Peyer's patch (tissue), 4 donors: Measurements from ENCODE around the gene ITGA3. TPM values are rescaled to one million over a fixed set of nuclear protein-coding genes. Genes with fewer than 3 reads are reported as not detected.

Experiments
- DNase-seq, 3 donors: peaks; one replicate each; pipeline ENCODE4 v3.0.0-alpha.2; 2017 to 2019
- H3K27ac ChIP-seq, 4 donors: fragments of 200-600 bp; sonication (generic); one replicate each; pipeline ENCODE4 v1.5.1; 2016 to 2019
- H3K27me3 ChIP-seq, 2 donors: fragments of 200-600 bp; sonication (generic); one replicate each; pipeline ENCODE4 v1.5.1; 2019
- H3K36me3 ChIP-seq, 3 donors: fragments of 200-600 bp; sonication (generic); one replicate each; pipeline ENCODE4 v1.5.1; 2016 to 2019
- H3K4me1 ChIP-seq, 4 donors: fragments of 200-600 bp; sonication (generic); one replicate each; pipeline ENCODE4 v1.5.1; 2016 to 2019
- H3K4me3 ChIP-seq, 4 donors: fragments of 200-600 bp; sonication (generic); 1 replicate in 3 of 4; 2 replicates in 1 of 4; pipeline ENCODE4 v1.5.1; 2016 to 2019; ENCODE audit warnings: mild to moderate bottlenecking in 1 of 4
- H3K9me3 ChIP-seq, 4 donors: fragments of 200-600 bp; sonication (generic); one replicate each; pipeline ENCODE4 v1.5.1; 2016 to 2019; ENCODE audit warnings: mild to moderate bottlenecking in 1 of 4
- POLR2A ChIP-seq, 2 donors: fragments of 450-650 bp; IDR thresholded peaks; one replicate each; pipeline ENCODE4 v1.5.1; 2017; ENCODE audit warnings: antibody characterized with exemption in 2 of 2, mild to moderate bottlenecking in 2 of 2, moderate library complexity in 2 of 2
- total RNA-seq, 4 donors: library from RNA; depleted of rRNA; stranded (reverse); fragments of >200 nt; gene quantifications; one replicate each; pipeline ENCODE4 v1.1.0, GENCODE V29; 2016
- TF ChIP-seq, protein P1 (sequence below), 6 experiments: fragments of 450-650 bp in 4 of 6; fragments of 200-600 bp in 2 of 6; sonication (generic) in 1 of 6; IDR thresholded peaks; one replicate each; pipeline ENCODE4 v1.5.1; 2017 to 2019; ENCODE audit warnings: antibody characterized with exemption in 6 of 6, mild to moderate bottlenecking in 3 of 6, moderate library complexity in 1 of 6

Gene ITGA3
- total RNA-seq, 4 donors from 2014 or later: 71.0 to 285 (median 247) TPM

DNA sequence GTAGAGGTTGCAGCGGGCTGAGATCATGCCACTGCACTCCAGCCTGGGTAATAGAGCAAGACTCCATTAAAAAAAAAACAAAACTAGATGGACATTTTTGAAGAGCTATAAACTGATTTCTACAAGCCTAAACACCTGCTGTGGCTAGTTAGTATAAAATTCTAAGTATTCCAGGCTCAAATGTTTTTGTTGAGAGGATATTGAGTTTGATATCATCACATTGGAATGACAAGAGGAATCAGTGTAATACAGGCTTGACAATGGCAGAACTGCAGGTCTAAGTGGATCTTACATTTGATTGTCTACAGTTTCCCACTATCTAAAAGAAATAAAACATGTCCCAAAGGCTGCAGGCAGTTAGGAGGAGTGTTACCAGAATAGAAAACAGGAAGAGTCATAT is 37.0 kb upstream of the ITGA3 start:
- Histone ChIP-seq H3K27me3 (no peaks in the 10 kb centered on the region), H3K9me3 (peaks cover 0 to 9% (median 0%) of the 10 kb centered on the region in 4 donors), H3K4me3 (no peak overlapping the region), H3K4me1 (no peaks in the 10 kb centered on the region), H3K36me3 (no peaks in the 10 kb centered on the region), H3K27ac (no peak overlapping the region)
- TF ChIP-seq POLR2A (IDR thresholded peaks at IDR 0.05): no peak
- TF ChIP-seq, protein P1, sequence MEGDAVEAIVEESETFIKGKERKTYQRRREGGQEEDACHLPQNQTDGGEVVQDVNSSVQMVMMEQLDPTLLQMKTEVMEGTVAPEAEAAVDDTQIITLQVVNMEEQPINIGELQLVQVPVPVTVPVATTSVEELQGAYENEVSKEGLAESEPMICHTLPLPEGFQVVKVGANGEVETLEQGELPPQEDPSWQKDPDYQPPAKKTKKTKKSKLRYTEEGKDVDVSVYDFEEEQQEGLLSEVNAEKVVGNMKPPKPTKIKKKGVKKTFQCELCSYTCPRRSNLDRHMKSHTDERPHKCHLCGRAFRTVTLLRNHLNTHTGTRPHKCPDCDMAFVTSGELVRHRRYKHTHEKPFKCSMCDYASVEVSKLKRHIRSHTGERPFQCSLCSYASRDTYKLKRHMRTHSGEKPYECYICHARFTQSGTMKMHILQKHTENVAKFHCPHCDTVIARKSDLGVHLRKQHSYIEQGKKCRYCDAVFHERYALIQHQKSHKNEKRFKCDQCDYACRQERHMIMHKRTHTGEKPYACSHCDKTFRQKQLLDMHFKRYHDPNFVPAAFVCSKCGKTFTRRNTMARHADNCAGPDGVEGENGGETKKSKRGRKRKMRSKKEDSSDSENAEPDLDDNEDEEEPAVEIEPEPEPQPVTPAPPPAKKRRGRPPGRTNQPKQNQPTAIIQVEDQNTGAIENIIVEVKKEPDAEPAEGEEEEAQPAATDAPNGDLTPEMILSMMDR (IDR thresholded peaks at IDR 0.05): no peak
- DNase-seq: peak in 1 of 3 donors; percentile 5

DNA sequence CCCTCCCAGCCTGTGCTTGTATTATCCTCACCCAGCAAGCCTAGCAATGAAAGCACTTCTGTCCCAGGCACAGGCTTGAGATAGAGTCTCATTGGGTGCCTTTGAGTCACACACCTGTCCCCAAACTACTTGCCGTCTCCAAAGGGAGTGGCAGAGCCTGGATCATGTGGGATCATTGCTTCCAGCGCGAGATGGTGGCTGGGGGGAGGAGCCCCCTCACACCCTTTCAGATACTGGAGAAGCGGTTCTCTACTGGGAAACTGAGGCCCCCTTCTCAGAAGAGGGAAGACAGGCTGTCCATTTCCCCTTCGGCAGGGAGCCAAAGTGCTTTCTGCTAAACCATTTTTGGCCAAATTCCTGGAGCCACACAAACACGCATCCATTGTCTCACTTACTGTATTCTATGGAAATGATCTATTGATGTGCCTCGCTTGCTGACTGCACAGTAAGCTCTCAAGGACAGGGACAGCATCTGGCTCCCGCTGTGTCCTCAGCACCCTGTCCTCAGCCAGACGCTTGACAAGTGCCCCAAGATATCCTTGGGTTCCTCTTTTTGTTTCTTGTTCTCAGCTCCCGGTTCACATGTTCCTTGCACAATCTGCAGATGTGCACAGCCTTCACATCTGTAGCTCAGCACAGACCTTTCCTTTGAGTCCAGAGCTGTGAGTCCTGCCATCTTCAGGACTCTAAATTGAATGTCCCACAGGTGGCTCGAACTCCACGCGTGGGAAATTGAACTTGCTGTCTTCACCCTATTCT is 34.9 kb upstream of the ITGA3 start:
- no peaks in the 10 kb centered on the region for H3K27me3 ChIP-seq
- no peak overlapping the region for H3K4me3 ChIP-seq
- no peaks in the 10 kb centered on the region for H3K9me3 ChIP-seq
- no peaks in the 10 kb centered on the region for H3K4me1 ChIP-seq
- H3K36me3 ChIP-seq: no peaks in the 10 kb centered on the region
- H3K27ac ChIP-seq: no peak overlapping the region
- DNase-seq: peak in 1 of 3 donors; percentile 10
- TF ChIP-seq, protein P1 (IDR thresholded peaks at IDR 0.05): no peak
- no peak for TF ChIP-seq POLR2A (IDR thresholded peaks at IDR 0.05)

DNA sequence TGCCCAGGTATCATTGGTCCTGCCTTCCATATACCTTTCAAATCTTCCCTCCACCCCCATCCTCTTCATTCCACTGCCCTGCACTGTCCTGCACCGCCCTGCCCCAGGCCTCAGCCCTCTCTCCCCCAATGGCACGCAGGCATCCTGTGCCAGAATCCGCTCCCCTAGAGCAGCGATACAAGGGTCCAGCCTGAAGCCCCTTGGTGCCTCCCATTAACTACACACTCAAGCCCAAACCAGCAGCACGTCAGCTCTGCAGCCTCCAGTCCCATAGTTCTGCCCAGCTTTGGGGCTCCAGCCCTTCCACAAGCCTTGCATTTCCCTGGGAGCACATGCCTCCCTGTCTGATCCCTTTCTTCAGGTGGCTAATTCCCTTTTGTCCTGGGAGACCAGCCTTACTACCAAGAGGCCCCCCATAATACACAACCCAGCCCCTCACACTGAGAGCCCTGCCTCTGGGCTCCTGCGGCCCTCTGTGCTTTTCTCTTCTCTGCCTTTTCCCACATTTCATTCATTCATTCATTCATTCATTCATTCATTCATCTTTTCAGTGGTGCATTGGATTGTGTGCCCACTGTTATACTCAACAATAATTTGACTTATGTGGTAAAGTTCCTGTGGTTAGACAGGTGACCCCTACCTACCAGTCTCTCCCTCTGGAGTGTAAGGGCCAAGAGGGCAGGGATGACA is 34.1 kb upstream of the ITGA3 start:
- Histone ChIP-seq H3K27me3 (no peaks in the 10 kb centered on the region), H3K4me1 (no peaks in the 10 kb centered on the region), H3K36me3 (no peaks in the 10 kb centered on the region), H3K27ac (no peak overlapping the region), H3K4me3 (no peak overlapping the region), H3K9me3 (no peaks in the 10 kb centered on the region)
- TF ChIP-seq, protein P1 (IDR thresholded peaks at IDR 0.05): no peak
- TF ChIP-seq POLR2A (IDR thresholded peaks at IDR 0.05): no peak
- peak in 1 of 3 donors; percentile 24 for DNase-seq

DNA sequence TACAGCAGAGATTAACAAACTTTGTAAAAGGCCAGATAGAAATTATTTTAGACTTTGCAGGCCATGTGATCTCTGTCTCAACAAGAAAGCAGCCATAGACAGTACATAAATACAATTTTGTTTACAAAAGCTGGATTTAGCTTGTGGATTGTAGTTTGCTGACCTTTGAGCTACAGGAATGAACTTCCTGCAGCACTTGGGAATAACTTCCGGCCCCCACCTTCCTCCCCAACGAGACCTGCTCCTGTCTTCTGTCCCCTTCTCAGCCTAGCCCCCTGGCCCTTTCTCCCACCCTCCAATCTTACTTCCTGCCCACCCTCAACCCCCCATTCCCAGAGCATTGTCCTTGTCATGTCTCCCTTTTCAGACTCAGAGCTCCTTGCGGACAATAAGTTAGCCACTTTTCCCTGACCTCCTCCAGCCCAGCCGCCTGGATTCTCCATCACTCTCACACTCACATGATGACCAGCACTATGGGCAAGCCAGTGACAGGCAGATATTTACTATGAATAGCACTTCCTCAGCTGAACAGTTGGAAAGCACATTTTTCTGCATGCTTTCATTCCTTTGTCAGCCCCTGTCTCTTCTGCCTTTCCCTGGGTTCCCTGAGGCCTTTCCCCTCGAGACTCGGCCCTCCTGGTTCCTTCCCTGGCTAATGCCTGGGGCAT is 33.3 kb upstream of the ITGA3 start:
- H3K27me3 ChIP-seq: no peaks in the 10 kb centered on the region
- H3K4me3 ChIP-seq: no peak overlapping the region
- H3K36me3 ChIP-seq: no peaks in the 10 kb centered on the region
- peak in 1 of 3 donors; percentile 31 for DNase-seq
- H3K9me3 ChIP-seq: no peaks in the 10 kb centered on the region
- TF ChIP-seq POLR2A (IDR thresholded peaks at IDR 0.05): no peak
- TF ChIP-seq, protein P1 (IDR thresholded peaks at IDR 0.05): no peak
- no peak overlapping the region for H3K27ac ChIP-seq
- peaks cover 0 to 5% (median 2%) of the 10 kb centered on the region in 4 donors for H3K4me1 ChIP-seq

DNA sequence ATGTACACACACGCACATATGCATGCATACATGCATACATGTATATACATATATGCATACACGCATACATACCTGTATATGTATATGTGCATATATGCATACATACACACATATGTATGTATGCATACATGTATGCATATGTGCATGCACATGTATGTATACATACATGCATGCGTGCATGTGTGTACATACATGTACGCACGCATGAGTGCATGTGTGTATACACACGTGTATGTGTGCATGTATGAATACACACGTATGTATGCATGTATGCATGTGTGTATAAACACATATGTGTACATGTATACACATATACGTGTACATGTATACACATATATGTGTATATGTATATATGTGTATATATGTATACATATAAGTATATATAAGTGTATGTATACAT is 32.4 kb upstream of the ITGA3 start:
- H3K27ac ChIP-seq: no peak overlapping the region
- TF ChIP-seq POLR2A (IDR thresholded peaks at IDR 0.05): no peak
- TF ChIP-seq, protein P1 (IDR thresholded peaks at IDR 0.05): no peak
- H3K36me3 ChIP-seq: no peaks in the 10 kb centered on the region
- H3K4me3 ChIP-seq: no peak overlapping the region
- peaks cover 0 to 5% (median 2%) of the 10 kb centered on the region in 4 donors for H3K4me1 ChIP-seq
- H3K9me3 ChIP-seq: no peaks in the 10 kb centered on the region
- no peak for DNase-seq
- no peaks in the 10 kb centered on the region for H3K27me3 ChIP-seq
